Large intestine (tissue), 3 donors: Measurements from ENCODE around the gene ST3GAL3. TPM values are rescaled to one million over a fixed set of nuclear protein-coding genes. Genes with fewer than 3 reads are reported as not detected.

Experiments used
- DNase-seq, 2 donors: peaks; one replicate each; pipeline versions ENCODE4 v3.0.0 to v3.0.0-alpha.2; 2013
- H3K27ac ChIP-seq: one replicate; pipeline ENCODE4 v1.5.1; 2013; ENCODE audit warnings: low read length
- H3K27me3 ChIP-seq: 2 replicates; pipeline ENCODE4 v1.6.1; 2013; ENCODE audit warnings: low read length; ENCODE audit not compliant: control insufficient read depth, insufficient read depth
- H3K36me3 ChIP-seq: 2 replicates; pipeline ENCODE4 v1.6.1; 2013; ENCODE audit warnings: low read length; ENCODE audit not compliant: control insufficient read depth, insufficient read depth
- H3K4me1 ChIP-seq: one replicate; pipeline ENCODE4 v1.6.1; 2013; ENCODE audit warnings: low read length; ENCODE audit not compliant: control insufficient read depth, insufficient read depth
- H3K4me3 ChIP-seq: one replicate; pipeline ENCODE4 v1.5.1; 2013; ENCODE audit warnings: low read length
- H3K9me3 ChIP-seq: one replicate; pipeline ENCODE4 v1.6.1; 2013; ENCODE audit warnings: mild to moderate bottlenecking, low read depth, low read length, moderate library complexity; ENCODE audit not compliant: control insufficient read depth
- WGBS: methylation state at CpG from one replicate; pipeline ENCODE4 v1.1.5; 2013; ENCODE audit warnings: low lambda C conversion rate; ENCODE audit not compliant: insufficient coverage; 5-methylcytosine and 5-hydroxymethylcytosine counted together
- polyA plus RNA-seq: library from polyadenylated mRNA; unstranded; fragments of 120-200 nt; gene quantifications from one replicate; pipeline ENCODE4 v1.2.1, GENCODE V29; 2013

ST3GAL3 gene
- polyA plus RNA-seq, 1 donor, result 7.7 TPM

DNA sequence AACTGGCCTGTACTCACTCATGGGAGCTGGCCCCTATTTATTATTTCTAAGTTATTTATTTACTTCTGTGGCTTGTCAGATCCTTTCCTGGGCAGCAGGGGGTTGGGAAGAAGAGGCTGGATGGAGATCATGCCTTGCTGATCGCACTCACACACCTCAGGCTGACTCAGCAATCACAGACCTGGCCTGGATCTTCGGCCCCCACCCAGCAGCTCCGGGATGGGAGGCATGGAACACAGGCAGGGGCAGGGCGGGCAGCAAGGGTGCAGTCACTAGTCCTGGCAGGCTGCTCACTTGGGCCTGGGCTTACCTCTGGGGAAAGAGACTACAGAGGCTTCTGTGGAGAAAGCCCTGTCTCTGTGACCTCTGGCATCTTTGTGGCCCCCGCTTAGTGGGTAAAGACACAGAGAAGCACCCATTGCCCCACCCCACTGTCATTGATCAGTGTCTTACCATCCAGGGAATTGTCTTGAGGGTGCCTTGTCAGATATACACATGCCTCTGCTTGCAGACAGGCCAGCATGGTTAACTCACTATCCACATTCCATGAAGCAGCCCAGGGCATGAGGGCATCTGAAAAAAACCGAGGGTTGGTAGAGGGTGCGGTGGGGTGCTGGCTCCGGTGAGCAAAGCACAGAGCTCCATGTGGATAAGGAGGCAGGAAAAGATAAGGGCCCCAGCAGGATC lies 230.0 kb downstream of the ST3GAL3 start:
- Histone ChIP-seq H3K9me3 (peaks cover 2% of the 10 kb centered on the region), H3K36me3 (no peaks in the 10 kb centered on the region), H3K4me1 (peaks cover 28% of the 10 kb centered on the region), H3K4me3 (no peak overlapping the region), H3K27me3 (peaks cover 9% of the 10 kb centered on the region), H3K27ac (peak overlapping the region; percentile 4)
- WGBS, result 100% methylated on average over 1 of the region's 8 CpGs
- DNase-seq, result no peak

DNA sequence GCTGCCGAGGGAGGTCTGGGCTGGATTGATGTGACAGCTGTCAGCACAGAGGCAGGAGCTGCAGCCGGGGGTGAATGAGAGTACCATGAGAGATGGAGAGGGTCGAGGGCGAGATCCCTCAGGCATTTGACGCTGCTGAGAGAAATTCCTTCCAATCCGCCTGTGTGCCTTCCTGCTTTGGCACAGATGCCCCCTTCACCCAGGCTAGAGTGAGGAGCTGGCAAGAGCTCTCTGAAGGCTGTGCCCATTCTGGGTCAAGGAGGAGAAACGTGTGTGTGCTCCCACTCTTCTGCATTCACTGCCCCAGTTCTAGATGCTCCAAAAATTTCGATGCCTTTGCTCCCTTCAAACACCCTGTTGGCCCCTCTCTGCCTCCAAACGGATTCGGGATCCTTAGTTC lies 231.0 kb downstream of the ST3GAL3 start:
- H3K9me3 ChIP-seq, result peaks cover 2% of the 10 kb centered on the region
- WGBS, result no CpG with 5 or more reads among the region's 10 CpGs
- H3K36me3 ChIP-seq, result no peaks in the 10 kb centered on the region
- peaks cover 8% of the 10 kb centered on the region for H3K27me3 ChIP-seq
- H3K4me3 ChIP-seq, result no peak overlapping the region
- H3K4me1 ChIP-seq, result peaks cover 27% of the 10 kb centered on the region
- no peak for DNase-seq
- H3K27ac ChIP-seq, result no peak overlapping the region

DNA sequence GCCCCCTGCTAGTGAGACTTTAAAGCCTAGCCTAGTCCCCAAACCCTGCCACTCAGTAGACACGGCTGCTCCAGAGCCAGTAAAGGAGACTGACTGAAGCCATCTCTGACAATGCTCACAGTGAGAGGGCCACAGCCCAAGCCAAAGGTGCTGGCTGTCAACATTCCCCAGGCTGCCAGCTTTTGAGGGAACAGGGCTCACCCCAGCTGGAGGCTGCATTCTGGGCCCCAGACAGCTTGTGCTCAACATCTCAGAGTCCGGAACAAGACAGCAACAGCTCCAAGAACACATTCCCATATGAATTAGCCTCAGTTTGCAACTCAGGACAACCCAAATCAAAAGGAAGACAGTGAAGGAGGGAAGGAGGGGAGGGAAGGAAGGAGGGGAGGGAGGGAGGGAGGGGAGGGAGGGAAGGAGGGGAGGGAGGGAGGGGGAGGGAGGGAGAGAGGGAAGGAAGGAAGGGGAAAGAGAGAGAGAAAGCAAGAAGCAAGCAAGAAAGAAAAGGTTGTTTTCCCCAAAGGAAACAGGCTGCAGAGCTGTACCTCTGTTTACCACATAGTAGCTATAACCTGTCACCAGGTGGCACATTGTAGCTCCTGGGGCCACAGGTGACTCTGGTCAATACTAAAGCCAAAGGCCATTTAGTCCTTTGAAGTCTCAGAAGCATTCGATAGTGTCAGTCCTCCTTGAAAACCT lies 231.7 kb downstream of the ST3GAL3 start:
- no peak overlapping the region for H3K27ac ChIP-seq
- peaks cover 1% of the 10 kb centered on the region for H3K27me3 ChIP-seq
- WGBS, result no CpG with 5 or more reads among the region's 3 CpGs
- no peak for DNase-seq
- no peaks in the 10 kb centered on the region for H3K36me3 ChIP-seq
- no peaks in the 10 kb centered on the region for H3K9me3 ChIP-seq
- peaks cover 21% of the 10 kb centered on the region for H3K4me1 ChIP-seq
- H3K4me3 ChIP-seq, result no peak overlapping the region

DNA sequence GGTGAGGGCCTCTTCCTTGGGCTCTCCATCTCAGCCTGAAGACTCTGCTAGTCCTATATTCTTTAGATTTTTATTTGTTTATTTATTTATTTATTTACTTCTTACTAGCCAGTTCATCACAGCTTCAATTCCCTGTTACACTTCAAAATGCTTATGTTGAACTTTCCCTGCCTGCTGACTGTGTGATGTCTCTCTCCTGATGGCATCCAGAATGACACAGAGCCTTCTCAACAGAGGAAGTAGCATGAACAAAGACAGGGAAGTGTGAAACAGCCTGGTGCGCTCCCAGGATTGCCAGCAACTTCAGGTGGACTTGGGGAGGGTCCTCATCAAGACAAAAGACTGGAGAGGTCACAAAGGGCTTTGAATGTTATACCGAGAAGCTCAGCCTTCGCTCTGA lies 235.1 kb downstream of the ST3GAL3 start:
- H3K27me3 ChIP-seq, result no peaks in the 10 kb centered on the region
- no peaks in the 10 kb centered on the region for H3K36me3 ChIP-seq
- no peak overlapping the region for H3K27ac ChIP-seq
- WGBS, result no CpG with 5 or more reads among the region's 3 CpGs
- DNase-seq, result no peak
- H3K4me3 ChIP-seq, result no peak overlapping the region
- H3K4me1 ChIP-seq, result peaks cover 6% of the 10 kb centered on the region
- H3K9me3 ChIP-seq, result no peaks in the 10 kb centered on the region

DNA sequence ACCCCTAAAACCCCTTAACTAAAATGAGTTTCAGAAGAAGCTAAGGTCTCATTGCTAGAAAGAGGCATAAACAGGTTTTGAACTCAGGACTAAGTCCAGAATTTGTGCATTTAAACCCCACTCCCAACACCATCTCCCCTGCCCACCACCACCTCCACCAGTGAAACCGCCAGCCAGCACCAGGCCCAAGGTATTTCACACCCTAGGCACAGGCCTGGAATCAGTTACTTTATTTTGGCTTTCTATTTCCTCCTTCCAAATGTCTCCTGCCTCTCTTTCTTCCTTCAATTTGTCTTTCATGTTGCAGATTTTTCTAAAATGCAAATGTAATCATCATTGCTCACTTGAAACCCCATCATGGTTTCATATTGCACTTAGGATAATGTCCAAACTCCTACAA lies 237.5 kb downstream of the ST3GAL3 start:
- Histone ChIP-seq H3K27ac (no peak overlapping the region), H3K27me3 (no peaks in the 10 kb centered on the region), H3K36me3 (peaks cover 4% of the 10 kb centered on the region), H3K9me3 (no peaks in the 10 kb centered on the region), H3K4me3 (no peak overlapping the region), H3K4me1 (peaks cover 17% of the 10 kb centered on the region)
- 100% methylated on average over 1 of the region's 1 CpG for WGBS
- DNase-seq, result no peak

DNA sequence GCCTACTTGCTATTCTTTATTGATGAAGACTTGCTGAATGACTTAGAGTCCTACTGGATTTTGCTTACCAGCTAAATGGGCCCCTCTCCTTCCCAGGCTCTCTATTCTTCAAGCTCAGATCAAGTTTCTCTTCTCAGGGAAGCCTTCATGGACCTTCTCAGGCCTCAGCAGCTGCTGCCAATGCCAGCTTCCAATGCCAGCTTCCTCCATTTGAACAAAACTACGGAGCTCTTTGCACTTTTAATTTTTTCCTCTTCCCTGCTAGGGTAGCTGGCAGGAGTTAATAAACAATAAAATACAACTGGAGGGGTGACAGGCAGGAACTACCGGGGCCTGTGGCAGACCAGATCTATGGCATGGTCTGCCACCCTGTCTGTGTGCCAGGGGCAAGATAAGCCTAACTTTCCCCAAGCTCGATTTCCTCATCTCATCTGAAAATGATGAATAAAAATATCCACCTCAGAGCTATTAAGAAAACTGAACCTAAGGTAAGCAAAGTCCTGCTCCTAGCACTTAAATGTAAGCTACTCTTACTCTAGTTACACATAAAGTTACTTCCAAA lies 238.4 kb downstream of the ST3GAL3 start:
- Histone ChIP-seq H3K36me3 (peaks cover 11% of the 10 kb centered on the region), H3K9me3 (no peaks in the 10 kb centered on the region), H3K4me3 (peak overlapping the region; percentile 80), H3K27ac (peak overlapping the region; percentile 88), H3K4me1 (peaks cover 17% of the 10 kb centered on the region), H3K27me3 (no peaks in the 10 kb centered on the region)
- no CpG with 5 or more reads among the region's 3 CpGs for WGBS
- DNase-seq, result no peak

DNA sequence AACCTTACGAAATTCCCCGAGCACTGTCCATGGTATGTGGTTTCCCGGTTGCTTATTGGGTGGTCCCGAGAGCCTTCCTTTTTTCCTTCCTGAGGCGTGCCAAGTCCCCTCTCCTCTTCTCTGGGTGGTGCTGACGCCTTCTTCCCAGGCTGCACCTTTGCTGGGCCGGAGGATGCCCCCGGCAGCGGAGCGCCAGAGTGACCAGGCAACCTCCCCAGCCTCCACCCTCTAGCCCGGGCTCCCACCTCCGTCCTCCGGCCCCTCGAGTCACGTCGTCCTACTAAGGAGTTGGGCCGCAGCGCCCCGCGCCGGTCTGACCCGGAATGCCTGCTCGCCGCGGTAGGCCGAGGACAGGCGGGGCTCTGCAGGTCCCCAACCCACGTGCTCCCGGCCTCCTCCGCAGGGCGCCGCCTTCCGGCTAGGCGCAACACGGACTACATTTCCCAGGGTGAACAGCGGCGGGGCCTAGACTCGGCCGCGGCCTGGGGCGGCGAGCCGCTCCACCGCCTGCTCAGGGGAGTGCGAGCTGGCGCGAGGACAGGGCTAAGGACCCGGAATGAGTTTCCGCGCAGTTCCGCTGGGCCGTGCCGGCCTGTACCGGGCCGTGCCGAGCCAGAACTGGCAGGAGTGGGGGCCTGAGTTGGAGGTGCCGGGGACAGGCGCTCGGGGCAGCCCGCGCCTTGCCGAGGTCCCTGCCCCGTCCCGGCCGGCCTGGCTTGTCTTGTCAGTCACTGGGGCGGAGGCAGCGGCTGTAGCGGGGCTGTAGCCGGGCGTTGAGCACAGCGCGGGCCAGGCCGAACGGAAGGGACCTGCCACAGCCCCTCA lies 239.1 kb downstream of the ST3GAL3 start, which contains the start of gene IPO13:
IPO13 (plus strand) TSS at position 715 of the 825 bp plus-strand sequence. CDS start 651 bp downstream, outside the sequence.
- peak within 1 kb of the TSS; percentile 80 for H3K4me3 ChIP-seq
- peak; percentile 98 for DNase-seq
- no CpG with 5 or more reads among the region's 74 CpGs for WGBS

DNA sequence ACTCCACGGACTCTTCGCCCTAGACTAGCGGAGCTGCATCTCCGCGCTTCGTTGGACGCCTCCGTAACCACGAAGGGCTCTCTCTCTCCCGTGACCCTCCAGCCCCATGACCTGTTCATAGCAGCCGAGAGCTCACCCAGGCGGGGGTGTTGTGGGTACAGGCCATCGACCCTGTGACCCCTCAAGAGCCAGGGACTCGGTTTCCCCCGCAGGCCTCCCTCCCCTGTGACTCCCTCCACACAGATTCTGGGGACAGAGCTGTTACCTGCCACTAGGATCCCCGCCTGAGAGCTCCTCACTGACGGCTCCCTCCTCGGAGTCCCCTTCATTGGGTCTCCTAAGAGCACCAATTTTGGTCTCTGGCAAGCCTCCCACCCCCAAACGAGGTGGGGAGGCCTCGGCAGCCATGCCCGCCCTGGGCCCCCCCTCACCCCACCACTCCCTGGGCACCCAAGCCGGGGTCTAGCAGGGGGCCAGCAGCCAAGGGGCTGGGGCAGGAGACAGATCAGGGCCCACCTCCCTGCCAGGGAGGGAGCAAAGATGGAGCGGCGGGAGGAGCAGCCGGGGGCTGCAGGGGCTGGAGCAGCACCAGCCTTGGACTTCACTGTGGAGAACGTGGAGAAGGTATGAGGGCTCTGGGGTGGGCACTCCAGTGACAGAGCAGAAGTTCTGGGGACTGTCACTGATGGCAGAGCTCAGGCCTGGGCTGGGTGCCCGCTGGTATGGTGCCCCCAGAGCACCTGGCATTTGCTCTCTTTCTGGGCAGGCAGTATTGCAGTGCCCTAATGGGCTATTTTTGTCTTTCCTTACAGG lies 239.9 kb downstream of the ST3GAL3 start:
- peaks cover 17% of the 10 kb centered on the region for H3K4me1 ChIP-seq
- DNase-seq, result no peak
- no peaks in the 10 kb centered on the region for H3K9me3 ChIP-seq
- peak overlapping the region; percentile 88 for H3K27ac ChIP-seq
- WGBS, result no CpG with 5 or more reads among the region's 27 CpGs
- H3K4me3 ChIP-seq, result peak overlapping the region; percentile 80
- no peaks in the 10 kb centered on the region for H3K27me3 ChIP-seq
- peaks cover 14% of the 10 kb centered on the region for H3K36me3 ChIP-seq

More for the DNA sequence above, 239.1 kb downstream of the ST3GAL3 start, which contains the start of gene IPO13:
- Histone ChIP-seq H3K4me1 (peaks cover 17% of the 10 kb centered on the region), H3K9me3 (no peaks in the 10 kb centered on the region), H3K27ac (peak within 1 kb of the TSS; percentile 88), H3K27me3 (no peaks in the 10 kb centered on the region), H3K36me3 (peaks cover 14% of the 10 kb centered on the region)

DNA sequence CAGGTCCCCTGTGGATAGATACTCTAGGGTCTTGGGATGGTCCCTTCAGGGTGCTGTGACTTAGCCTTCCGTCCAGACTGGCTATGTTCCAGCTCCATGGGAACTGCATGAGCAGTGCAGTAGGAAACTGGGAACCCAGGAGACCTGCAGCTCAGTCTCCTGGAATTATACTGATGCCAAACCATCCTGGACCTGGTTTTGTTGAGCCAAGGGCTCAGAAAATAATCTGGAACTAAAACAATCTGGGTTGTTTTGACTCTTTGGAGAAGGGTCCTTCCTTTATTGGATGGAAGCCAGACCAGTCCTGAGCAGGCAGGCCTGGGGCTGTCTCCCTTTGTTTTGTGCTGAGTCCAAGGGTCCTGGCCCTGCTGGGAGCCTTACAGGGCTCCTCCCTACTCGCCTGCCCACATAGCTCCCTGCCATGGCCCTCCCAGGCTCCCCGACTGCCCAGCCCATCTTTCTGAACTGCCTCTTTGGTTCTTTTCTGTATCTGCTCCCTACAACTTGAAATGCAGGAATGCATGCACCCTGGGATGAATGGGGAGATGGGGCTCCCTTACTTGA lies 240.6 kb downstream of the ST3GAL3 start:
- peak in 1 of 2 donors; percentile 37 for DNase-seq
- no CpG with 5 or more reads among the region's 3 CpGs for WGBS
- Histone ChIP-seq H3K4me1 (peaks cover 17% of the 10 kb centered on the region), H3K27ac (no peak overlapping the region), H3K27me3 (no peaks in the 10 kb centered on the region), H3K36me3 (peaks cover 14% of the 10 kb centered on the region), H3K9me3 (no peaks in the 10 kb centered on the region), H3K4me3 (peak overlapping the region; percentile 80)
